ENCODE measurements around the gene IL17B. TPM values are rescaled to one million over a fixed set of nuclear protein-coding genes. Genes with fewer than 3 reads are reported as not detected.

Gene IL17B
- total RNA-seq, 1 donor from 2014 or later = 0.46 TPM

DNA sequence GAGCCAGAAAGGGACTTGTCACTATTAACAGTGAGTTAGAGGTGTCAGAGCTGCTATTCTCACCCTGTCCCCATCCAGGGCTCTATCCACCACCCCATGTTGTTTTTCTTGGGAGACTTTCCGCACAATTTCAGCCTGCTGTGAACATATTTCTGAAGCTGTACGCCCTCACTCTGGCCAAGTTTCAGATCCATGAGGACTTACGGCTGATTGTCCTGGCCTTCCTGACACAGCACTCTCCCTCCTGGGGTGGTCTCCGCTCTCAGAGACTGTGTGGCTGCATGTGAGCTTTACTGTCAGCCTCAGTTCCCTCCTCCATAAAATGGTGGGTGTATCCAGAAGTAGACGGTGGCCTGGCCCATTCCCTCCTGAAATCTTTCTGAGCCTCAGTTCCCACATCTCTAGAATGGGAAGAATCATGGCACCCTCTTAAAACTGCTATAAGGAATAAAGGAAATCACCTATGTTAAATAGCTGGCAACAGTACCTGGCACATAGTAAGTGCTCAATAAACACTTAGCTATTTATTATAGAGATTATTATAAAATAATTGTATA, 804 bp upstream of the IL17B start:
- Mint-ChIP-seq H3K4me1 (ENCODE audit: unreplicated experiment) (peaks cover 30% of the 10 kb centered on the region), H3K27ac (no peak overlapping the region)

DNA sequence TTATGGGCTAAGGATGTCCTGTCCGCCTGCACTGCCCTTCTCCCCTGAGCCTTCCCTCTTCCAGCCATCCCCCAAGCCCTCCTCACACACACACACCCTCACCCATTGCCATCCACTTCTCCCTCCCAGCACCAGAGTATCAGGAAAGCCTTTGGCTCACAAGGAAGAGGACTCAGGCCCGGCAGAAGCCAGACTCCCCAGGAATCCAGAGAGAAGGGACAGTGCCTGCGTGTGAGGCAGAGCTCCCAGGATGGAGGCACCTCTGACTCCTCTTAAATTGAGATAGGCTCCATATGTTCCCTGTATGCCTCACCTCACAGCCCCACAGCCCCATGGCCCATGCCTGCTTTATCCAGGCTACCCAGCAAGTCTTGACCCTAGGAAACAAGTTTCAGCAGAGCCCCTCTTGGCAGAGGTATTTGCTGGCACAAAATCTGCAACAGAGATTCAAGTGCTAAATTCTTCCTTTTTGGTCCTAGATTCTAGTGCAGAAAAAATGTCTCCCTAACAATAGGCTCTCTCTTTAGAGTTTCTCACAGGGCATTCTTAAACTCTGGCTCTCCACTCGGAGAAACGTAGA, 761 bp downstream of the IL17B start:
- TF ChIP-seq CTCF (conservative IDR thresholded peaks at IDR 0.05) = no peak
- Mint-ChIP-seq H3K4me3 (no peak overlapping the region), H3K27ac (no peak overlapping the region), H3K27me3 (no peaks in the 10 kb centered on the region), H3K36me3 (no peaks in the 10 kb centered on the region), H3K9me3 (no peaks in the 10 kb centered on the region), H3K4me1 (ENCODE audit: unreplicated experiment) (peaks cover 30% of the 10 kb centered on the region)
- no peak for DNase-seq (ENCODE audit: extremely low spot score, unreplicated experiment)

More for the DNA sequence above, 804 bp upstream of the IL17B start:
- no peaks in the 10 kb centered on the region for H3K27me3 Mint-ChIP-seq
- no peak for TF ChIP-seq CTCF (conservative IDR thresholded peaks at IDR 0.05)
- DNase-seq (ENCODE audit: extremely low spot score, unreplicated experiment) = no peak
- no peaks in the 10 kb centered on the region for H3K9me3 Mint-ChIP-seq
- no peak overlapping the region for H3K4me3 Mint-ChIP-seq
- no peaks in the 10 kb centered on the region for H3K36me3 Mint-ChIP-seq

DNA sequence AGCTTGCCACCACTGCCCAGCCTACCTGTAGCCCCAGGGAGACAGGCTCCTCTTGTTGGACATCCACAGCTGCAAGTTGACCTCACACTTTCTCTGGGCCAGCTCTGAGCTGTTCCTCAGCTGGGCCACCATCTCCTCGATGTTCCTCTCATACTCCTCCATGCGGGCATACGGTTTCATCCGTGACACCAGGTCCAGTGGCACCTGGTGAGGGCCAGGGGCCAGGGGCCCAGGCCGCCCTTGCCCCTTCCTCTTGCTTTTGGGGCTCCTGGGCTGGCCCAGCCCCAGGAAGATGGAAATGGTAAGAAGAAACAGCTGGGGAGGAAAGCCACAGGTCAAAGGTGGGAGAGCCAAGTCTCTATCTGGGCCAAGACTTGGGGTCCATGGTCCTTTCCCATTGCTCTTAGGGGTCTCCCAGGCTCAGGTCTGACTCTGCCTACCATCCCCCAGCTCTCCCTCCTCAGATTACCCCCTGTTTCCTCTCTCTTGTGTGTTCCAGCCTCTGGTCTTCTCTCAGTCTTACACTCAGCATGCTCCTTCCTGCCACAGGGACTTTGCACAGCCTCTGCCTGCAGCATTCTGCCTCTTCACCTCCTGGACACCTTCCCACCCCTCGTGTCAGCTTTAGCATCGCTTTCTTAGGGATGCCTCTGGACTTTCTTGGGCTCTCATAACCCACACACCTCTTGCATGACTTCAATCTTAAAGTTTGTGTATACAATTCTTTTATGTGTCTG, 2.2 kb downstream of the IL17B start:
- no peak overlapping the region for H3K27ac Mint-ChIP-seq
- peaks cover 26% of the 10 kb centered on the region for H3K4me1 Mint-ChIP-seq (ENCODE audit: unreplicated experiment)
- H3K4me3 Mint-ChIP-seq = no peak overlapping the region
- no peaks in the 10 kb centered on the region for H3K27me3 Mint-ChIP-seq
- TF ChIP-seq CTCF (conservative IDR thresholded peaks at IDR 0.05) = no peak
- DNase-seq (ENCODE audit: extremely low spot score, unreplicated experiment) = no peak
- H3K36me3 Mint-ChIP-seq = no peaks in the 10 kb centered on the region
- H3K9me3 Mint-ChIP-seq = no peaks in the 10 kb centered on the region

- DNase-seq (ENCODE audit: extremely low spot score, unreplicated experiment) = no peak
- H3K4me1 Mint-ChIP-seq (ENCODE audit: unreplicated experiment) = peaks cover 23% of the 10 kb centered on the region
- no peak overlapping the region for H3K4me3 Mint-ChIP-seq
- no peaks in the 10 kb centered on the region for H3K9me3 Mint-ChIP-seq
- peaks cover 3% of the 10 kb centered on the region for H3K27me3 Mint-ChIP-seq
- H3K27ac Mint-ChIP-seq = no peak overlapping the region
- no peaks in the 10 kb centered on the region for H3K36me3 Mint-ChIP-seq
- TF ChIP-seq CTCF (conservative IDR thresholded peaks at IDR 0.05) = no peak
These were observed 3.0 kb downstream of the IL17B start for GRCh38 chr5:149376104-149376503.

- H3K27ac Mint-ChIP-seq = no peak overlapping the region
- peaks cover 19% of the 10 kb centered on the region for H3K4me1 Mint-ChIP-seq (ENCODE audit: unreplicated experiment)
- no peak overlapping the region for H3K4me3 Mint-ChIP-seq
- TF ChIP-seq CTCF (conservative IDR thresholded peaks at IDR 0.05) = no peak
- no peaks in the 10 kb centered on the region for H3K9me3 Mint-ChIP-seq
- no peaks in the 10 kb centered on the region for H3K36me3 Mint-ChIP-seq
- H3K27me3 Mint-ChIP-seq = peaks cover 3% of the 10 kb centered on the region
- DNase-seq (ENCODE audit: extremely low spot score, unreplicated experiment) = no peak
These were observed 3.7 kb downstream of the IL17B start for GRCh38 chr5:149375434-149375833.

All from type B pancreatic cell (in vitro differentiated cells).